GM18951 (cell line): ENCODE results near the gene DOC2A.

ENCODE experiments used
- POLR2A ChIP-seq: IDR thresholded peaks from 4 replicates; pipeline ENCODE4 v1.6.1; 2011; ENCODE audit warnings: mild to moderate bottlenecking; ENCODE audit not compliant: insufficient read length, insufficient read depth; ENCODE audit errors: extremely low read depth
- in situ Hi-C: fragments of 300-500 bp; cut with MboI; formaldehyde crosslinking; loops from one replicate; pipeline ENCODE4 v1.12.0; 2022; ENCODE audit warnings: low sequenced_read_pairs, mixed read lengths, inconsistent platforms; ENCODE audit not compliant: unreplicated experiment

DOC2A gene

GRCh38 chr16:30010844-30011713 is at the start of gene DOC2A:
Gene DOC2A (minus strand): TSS chr16:30011027. CDS start chr16:30010222, 805 bp downstream.
- no peak for TF ChIP-seq POLR2A
- in situ Hi-C loops = loop anchor here (25.0 kb wide), 1 partner anchor 324 kb away; the partner anchor contains the start of gene QPRT

- no peak for TF ChIP-seq POLR2A
- in situ Hi-C loops = no loop called here
Measured at GRCh38 chr16:30060346-30060745, 49.5 kb upstream of the DOC2A start.

- no peak for TF ChIP-seq POLR2A
- in situ Hi-C loops = no loop called here
Measured at GRCh38 chr16:30054959-30055553, 44.2 kb upstream of the DOC2A start.

- no peak for TF ChIP-seq POLR2A
- in situ Hi-C loops = no loop called here
Measured at GRCh38 chr16:30054451-30054850, 43.6 kb upstream of the DOC2A start.

- in situ Hi-C loops = no loop called here
- no peak for TF ChIP-seq POLR2A
Measured at GRCh38 chr16:30053376-30054015, 42.7 kb upstream of the DOC2A start.

- in situ Hi-C loops = no loop called here
- peak; percentile 45 for TF ChIP-seq POLR2A
Measured at GRCh38 chr16:30052671-30053372, 42.0 kb upstream of the DOC2A start.

- no peak for TF ChIP-seq POLR2A
- in situ Hi-C loops = no loop called here
Measured at GRCh38 chr16:30051518-30051917, 40.7 kb upstream of the DOC2A start.

GRCh38 chr16:30049871-30050270 is 39.0 kb upstream of the DOC2A start:
- in situ Hi-C loops = loop anchor here (25.0 kb wide), 1 partner anchor 938 kb away; no protein-coding TSS in a partner anchor
- no peak for TF ChIP-seq POLR2A

GRCh38 chr16:30046588-30046987 is 35.8 kb upstream of the DOC2A start:
- in situ Hi-C loops = loop anchor here (25.0 kb wide), 1 partner anchor 934 kb away; no protein-coding TSS in a partner anchor
- TF ChIP-seq POLR2A = no peak

GRCh38 chr16:30046178-30046577 is 35.4 kb upstream of the DOC2A start:
- in situ Hi-C loops = loop anchor here (25.0 kb wide), 1 partner anchor 934 kb away; no protein-coding TSS in a partner anchor
- no peak for TF ChIP-seq POLR2A

- TF ChIP-seq POLR2A = no peak
Measured at GRCh38 chr16:30041841-30042240, 31.0 kb upstream of the DOC2A start.

GRCh38 chr16:30040690-30041089 is 29.9 kb upstream of the DOC2A start:
- in situ Hi-C loops = loop anchor here (25.0 kb wide), 1 partner anchor 928 kb away; no protein-coding TSS in a partner anchor

More at GRCh38 chr16:30041841-30042240, 31.0 kb upstream of the DOC2A start:
- in situ Hi-C loops = loop anchor here (25.0 kb wide), 1 partner anchor 930 kb away; no protein-coding TSS in a partner anchor
